K562 (cell line): ENCODE data around the gene SEMA4G. TPM values are rescaled to one million over a fixed set of nuclear protein-coding genes. Genes with fewer than 3 reads are reported as not detected.

Source experiments
- ATAC-seq: fragments of 200-7000 bp; cut with Tn5 transposase; 3 replicates; pipeline ENCODE4 v1.9.1; 2020; ENCODE audit warnings: moderate library complexity
- BruUV-seq: library from RNA; stranded (reverse); fragments of 400-500 nt; replicated peaks from 2 replicates; lab custom pipeline; 2021; lab: Mats Ljungman, UMichigan
- CTCF ChIA-PET: fragments of 300-600 bp; formaldehyde crosslinking; extraction: SDS; loops from one replicate; lab custom pipeline; 2021; ENCODE audit warnings: low intra/inter-chr PET ratio; lab: Yijun Ruan, JAX
- POLR2A ChIA-PET: fragments of 300-600, 350-650 bp; sonication (Branson Sonifier 250); formaldehyde crosslinking; extraction: SDS; loops from one replicate; lab custom pipeline; 2021; ENCODE audit warnings: antibody characterized with exemption, inconsistent platforms; lab: Yijun Ruan, JAX
- DNase-seq, 4 experiments: peaks; one replicate each; pipeline versions ENCODE4 v3.0.0 to v3.0.0-alpha.2; 2011 to 2018; ENCODE audit warnings: low spot score in 3 of 4, mixed read lengths in 3 of 4; ENCODE audit errors: extremely low read depth in 1 of 4
- FAIRE-seq: peaks from 2 replicates; lab custom pipeline; 2011; peaks lifted over from hg19 to GRCh38; lab: Jason Lieb, UNC
- H2AFZ ChIP-seq: 2 replicates; pipeline ENCODE4 v1.6.0; 2011; ENCODE audit warnings: low read depth, low read length, control low read depth, inconsistent platforms
- H3K27ac ChIP-seq: fragments of 200-600 bp; 3 replicates; pipeline ENCODE4 v1.8.0; 2011; ENCODE audit warnings: low read depth, mild to moderate bottlenecking, control low read depth, inconsistent platforms, low read length, moderate library complexity, mixed read lengths; ENCODE audit errors: extremely low read depth
- H3K27me3 ChIP-seq, 2 experiments: fragments of 300-600 bp in 1 of 2; 2 replicates in 1 of 2; 3 replicates in 1 of 2; pipeline versions ENCODE4 v1.6.0 to v1.8.0; 2011; ENCODE audit warnings: inconsistent platforms in 2 of 2, low read length in 2 of 2, mild to moderate bottlenecking in 1 of 2, mixed read lengths in 1 of 2, moderate library complexity in 1 of 2; ENCODE audit not compliant: control insufficient read depth in 2 of 2, insufficient read depth in 2 of 2
- H3K36me3 ChIP-seq: fragments of 300-600 bp; 3 replicates; pipeline ENCODE4 v1.8.0; 2011; ENCODE audit warnings: mild to moderate bottlenecking, low read length, inconsistent platforms; ENCODE audit not compliant: control insufficient read depth, insufficient read depth
- H3K4me1 ChIP-seq, 2 experiments: fragments of 200-600 bp in 1 of 2; replicated peaks in 1 of 2; 2 replicates in 1 of 2; 3 replicates in 1 of 2; pipeline versions ENCODE4 v1.5.1 to v1.8.0; 2011; ENCODE audit warnings: inconsistent platforms in 2 of 2, low read length in 2 of 2, mild to moderate bottlenecking in 1 of 2, mixed read lengths in 1 of 2, moderate library complexity in 1 of 2; ENCODE audit not compliant: control insufficient read depth in 2 of 2, insufficient read depth in 2 of 2
- H3K4me2 ChIP-seq: 2 replicates; pipeline ENCODE4 v1.6.1; 2011; ENCODE audit warnings: low read length, control low read depth, inconsistent platforms, mixed read lengths; ENCODE audit not compliant: insufficient read depth
- H3K4me3 ChIP-seq: fragments of 200-600 bp; sonication (generic), shearing (Covaris generic); 2 replicates; pipeline ENCODE4 v1.5.1; 2016; ENCODE audit warnings: control low read depth, inconsistent platforms
- H3K79me2 ChIP-seq: fragments of 200-600 bp; 3 replicates; pipeline ENCODE4 v1.8.0; 2011; ENCODE audit warnings: low read length, inconsistent platforms; ENCODE audit not compliant: control insufficient read depth, insufficient read depth
- H3K9ac ChIP-seq, 2 experiments: 2 replicates each; pipeline versions ENCODE4 v1.6.0 to v1.6.1; 2011; ENCODE audit warnings: low read depth in 2 of 2, low read length in 2 of 2, control low read depth in 1 of 2, inconsistent platforms in 1 of 2, mild to moderate bottlenecking in 1 of 2, mixed read lengths in 1 of 2; ENCODE audit not compliant: insufficient read depth in 1 of 2
- H3K9me1 ChIP-seq: one replicate; pipeline ENCODE4 v1.6.0; 2011; ENCODE audit warnings: inconsistent platforms, mild to moderate bottlenecking, low read length, moderate library complexity; ENCODE audit not compliant: control insufficient read depth, insufficient read depth
- H3K9me3 ChIP-seq: replicated peaks from 2 replicates; pipeline ENCODE4 v1.5.1; 2011; ENCODE audit warnings: low read depth, low read length, inconsistent platforms; ENCODE audit not compliant: control insufficient read depth, insufficient read depth
- H4K20me1 ChIP-seq: replicated peaks from 2 replicates; pipeline ENCODE4 v1.6.1; 2011; ENCODE audit warnings: low read length, inconsistent platforms, mixed read lengths; ENCODE audit not compliant: control insufficient read depth, insufficient read depth
- CAMTA2 ChIP-seq: fragments of 250-450 bp; sonication (Bioruptor Pico); conservative IDR thresholded peaks from 2 replicates; pipeline ENCODE4 v1.5.1; 2022
- ELF2 ChIP-seq: fragments of 250-450 bp; sonication (Bioruptor Pico); IDR thresholded peaks from 2 replicates; pipeline ENCODE4 v1.5.0; 2021; ENCODE audit warnings: mild to moderate bottlenecking
- HMG20A ChIP-seq: fragments of 450-650 bp; formaldehyde crosslinking; conservative IDR thresholded peaks from 2 replicates; pipeline ENCODE4 v1.4.0; 2020; ENCODE audit warnings: mild to moderate bottlenecking, mixed read lengths
- HNRNPLL ChIP-seq: fragments of 200-400 bp; formaldehyde crosslinking; IDR thresholded peaks from 2 replicates; pipeline ENCODE4 v1.6.1; 2017; ENCODE audit warnings: low read length, low read depth, mild to moderate bottlenecking; ENCODE audit not compliant: poor library complexity, severe bottlenecking
- KDM4B ChIP-seq, 2 experiments: fragments of 450-650 bp in 1 of 2; sonication (generic) in 1 of 2; IDR thresholded peaks; 2 replicates each; pipeline ENCODE4 v1.6.1; 2016 to 2017; ENCODE audit warnings: borderline replicate concordance in 2 of 2, antibody characterized with exemption in 1 of 2, low read depth in 1 of 2, mild to moderate bottlenecking in 1 of 2
- KHSRP ChIP-seq: fragments of 450-650 bp; IDR thresholded peaks from 2 replicates; pipeline ENCODE4 v1.6.1; 2017
- POLR3A ChIP-seq: IDR thresholded peaks from 2 replicates; pipeline ENCODE4 v1.6.1; 2011; ENCODE audit warnings: borderline replicate concordance, mild to moderate bottlenecking, moderate library complexity; ENCODE audit not compliant: insufficient read length, insufficient read depth; ENCODE audit errors: extremely low read depth
- PPARD ChIP-seq: fragments of 250-450 bp; sonication (Bioruptor Pico); IDR thresholded peaks from 2 replicates; pipeline ENCODE4 v1.8.0; 2022; ENCODE audit warnings: inconsistent platforms, mild to moderate bottlenecking, moderate library complexity
- RBM39 ChIP-seq: fragments of 200-400 bp; formaldehyde crosslinking; optimal IDR thresholded peaks from 2 replicates; pipeline ENCODE3; 2018; ENCODE audit warnings: low read depth, low read length
- RFX1 ChIP-seq: fragments of 450-650 bp; IDR thresholded peaks from 2 replicates; pipeline ENCODE4 v1.6.1; 2016; ENCODE audit warnings: mild to moderate bottlenecking, moderate library complexity
- SIN3B ChIP-seq: fragments of 450-650 bp; IDR thresholded peaks from 2 replicates; pipeline ENCODE4 v1.6.1; 2017; ENCODE audit warnings: low read depth, mild to moderate bottlenecking, moderate library complexity
- TGIF2 ChIP-seq: sonication (generic); formaldehyde crosslinking; IDR thresholded peaks from 2 replicates; pipeline ENCODE4 v1.8.1; 2022; ENCODE audit warnings: mild to moderate bottlenecking, missing genetic modification reagents, moderate library complexity
- XRCC3 ChIP-seq: fragments of 450-650 bp; IDR thresholded peaks from 2 replicates; pipeline ENCODE4 v1.6.1; 2017; ENCODE audit warnings: mild to moderate bottlenecking, moderate library complexity
- in situ Hi-C: fragments of 300-500 bp; cut with MboI; formaldehyde crosslinking; loops from 4 replicates; pipeline ENCODE4 v1.15.0; 2018; ENCODE audit warnings: inconsistent platforms, mixed read lengths
- intact Hi-C: fragments of 100-400 bp; cut with micrococcal nuclease; formaldehyde crosslinking; loops from 2 replicates; pipeline ENCODE4 v1.14.2; 2022
- polyA plus RNA-seq, 8 experiments: library from polyadenylated mRNA; depleted of rRNA in 4 of 8; stranded (reverse) in 5 of 8; unstranded in 3 of 8; fragments of >200 nt; fragmentation: Nextera tagmentation in 2 of 8; fragmentation: Illumina TruSeq in 1 of 8; extraction: Ambion mirVana in 2 of 8; extraction: Trizol in 1 of 8; gene quantifications; 2 replicates each; pipeline versions ENCODE4 v1.2.1 to v1.2.3, GENCODE V29; 2011 to 2014; ENCODE audit warnings: inconsistent platforms in 1 of 8, missing spikeins in 1 of 8
- total RNA-seq, 7 experiments: library from RNA; depleted of rRNA in 6 of 7; stranded (reverse); fragments of >200 nt in 6 of 7; fragmentation: Illumina TruSeq in 2 of 7; extraction: Trizol in 2 of 7; gene quantifications; 2 replicates each; pipeline versions ENCODE4 v1.2.1 to v1.2.3, GENCODE V29; 2011 to 2021; ENCODE audit warnings: low replicate concordance in 1 of 7
- TF ChIP-seq, protein P1 (sequence below): sonication (generic); formaldehyde crosslinking; IDR thresholded peaks from 2 replicates; pipeline ENCODE4 v1.8.1; 2023; ENCODE audit warnings: mild to moderate bottlenecking, missing genetic modification reagents, moderate library complexity
- TF ChIP-seq, protein P2 (sequence below): sonication (generic); formaldehyde crosslinking; IDR thresholded peaks from 2 replicates; pipeline ENCODE4 v1.8.1; 2023; ENCODE audit warnings: mild to moderate bottlenecking, missing genetic modification reagents

The SEMA4G gene
- total and polyA plus RNA-seq, 9 of the 15 experiments (the other 6 are each of a cell fraction or from before 2014, with no cell fraction given), result 0.40 to 7.8 (median 1.8) TPM

DNA sequence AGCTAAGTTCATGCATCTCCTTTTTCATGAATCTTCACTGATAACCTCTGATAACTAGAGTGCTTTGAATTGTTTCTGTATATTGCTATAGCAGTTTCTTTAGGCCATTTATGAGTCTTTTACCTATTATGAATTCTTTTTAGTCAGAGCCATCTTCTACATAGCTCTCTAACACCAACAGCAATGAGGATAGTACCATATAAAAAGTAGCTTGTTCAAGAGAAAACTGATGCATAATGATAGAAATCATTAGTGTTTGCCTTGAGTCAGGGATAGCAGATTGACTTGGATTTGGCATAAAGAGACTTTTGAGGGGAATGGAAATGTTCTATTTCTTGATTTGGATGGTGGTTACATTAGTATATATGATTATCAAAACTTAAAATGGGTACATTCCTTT lies 25.8 kb upstream of the SEMA4G start:
- H4K20me1 ChIP-seq, result no peaks in the 10 kb centered on the region
- intact Hi-C loops, result no loop called here
- BruUV-seq, result no TSS peak
- no peaks in the 10 kb centered on the region for H3K79me2 ChIP-seq
- no peak overlapping the region for H3K27ac ChIP-seq
- ChIA-PET POLR2A (interaction anchor here (0.8 kb wide), 1 partner anchor 12 kb away, joined by 3 read pairs; no protein-coding TSS in a partner anchor), CTCF (no interaction called here)
- no peak overlapping the region for H3K9ac ChIP-seq
- no peak overlapping the region for H2AFZ ChIP-seq
- H3K27me3 ChIP-seq, result no peaks in the 10 kb centered on the region
- DNase-seq, result no peak
- no peak overlapping the region for H3K4me2 ChIP-seq
- ATAC-seq, result no peak
- H3K9me1 ChIP-seq, result no peaks in the 10 kb centered on the region
- no peaks in the 10 kb centered on the region for H3K4me1 ChIP-seq
- no peak overlapping the region for H3K4me3 ChIP-seq
- FAIRE-seq, result no peak
- in situ Hi-C loops, result no loop called here
- H3K9me3 ChIP-seq, result no peaks in the 10 kb centered on the region
- peaks cover 74% of the 10 kb centered on the region for H3K36me3 ChIP-seq
- TF ChIP-seq, protein P1, sequence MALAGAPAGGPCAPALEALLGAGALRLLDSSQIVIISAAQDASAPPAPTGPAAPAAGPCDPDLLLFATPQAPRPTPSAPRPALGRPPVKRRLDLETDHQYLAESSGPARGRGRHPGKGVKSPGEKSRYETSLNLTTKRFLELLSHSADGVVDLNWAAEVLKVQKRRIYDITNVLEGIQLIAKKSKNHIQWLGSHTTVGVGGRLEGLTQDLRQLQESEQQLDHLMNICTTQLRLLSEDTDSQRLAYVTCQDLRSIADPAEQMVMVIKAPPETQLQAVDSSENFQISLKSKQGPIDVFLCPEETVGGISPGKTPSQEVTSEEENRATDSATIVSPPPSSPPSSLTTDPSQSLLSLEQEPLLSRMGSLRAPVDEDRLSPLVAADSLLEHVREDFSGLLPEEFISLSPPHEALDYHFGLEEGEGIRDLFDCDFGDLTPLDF, result no peak

DNA sequence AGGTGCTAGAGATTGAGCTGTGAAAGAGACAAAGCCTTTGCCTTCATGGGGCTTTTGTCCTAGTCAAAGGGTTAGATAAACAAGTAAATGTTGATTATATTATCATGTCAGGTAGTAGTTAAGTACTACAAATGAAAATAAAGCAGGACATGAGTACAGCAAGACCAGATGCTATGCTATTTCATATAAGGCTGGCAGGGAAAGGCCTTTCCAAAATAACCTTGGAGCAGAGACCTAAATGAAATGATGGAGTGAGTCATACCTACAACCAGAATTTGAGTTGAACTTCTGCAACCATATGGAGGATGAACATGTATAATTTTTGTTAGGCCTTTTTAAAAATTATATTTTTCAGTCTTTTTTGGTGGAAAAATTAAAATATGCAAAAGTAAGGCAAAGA lies 23.6 kb upstream of the SEMA4G start:
- DNase-seq (no peak), ATAC-seq (no peak), FAIRE-seq (no peak)
- CTCF ChIA-PET, result no interaction called here
- Histone ChIP-seq H2AFZ (no peak overlapping the region), H3K4me3 (no peak overlapping the region), H3K4me1 (no peaks in the 10 kb centered on the region), H3K9ac (no peak overlapping the region), H3K36me3 (peaks cover 77% of the 10 kb centered on the region), H3K27me3 (no peaks in the 10 kb centered on the region), H3K79me2 (no peaks in the 10 kb centered on the region), H3K4me2 (no peak overlapping the region), H3K9me3 (no peaks in the 10 kb centered on the region), H4K20me1 (no peaks in the 10 kb centered on the region), H3K9me1 (no peaks in the 10 kb centered on the region), H3K27ac (no peak overlapping the region)
- intact Hi-C loops, result no loop called here
- no TSS peak for BruUV-seq
- POLR2A ChIA-PET, result no interaction called here
- in situ Hi-C loops, result no loop called here
- TF ChIP-seq HMG20A (CRISPR knock-in tag), result no peak
- no peak for TF ChIP-seq SIN3B
- TF ChIP-seq HNRNPLL, result no peak
- no peak for TF ChIP-seq RFX1
- TF ChIP-seq ELF2 (CRISPR knock-in tag), result no peak
- no peak for TF ChIP-seq POLR3A
- no peak for TF ChIP-seq PPARD
- TF ChIP-seq, protein P2, sequence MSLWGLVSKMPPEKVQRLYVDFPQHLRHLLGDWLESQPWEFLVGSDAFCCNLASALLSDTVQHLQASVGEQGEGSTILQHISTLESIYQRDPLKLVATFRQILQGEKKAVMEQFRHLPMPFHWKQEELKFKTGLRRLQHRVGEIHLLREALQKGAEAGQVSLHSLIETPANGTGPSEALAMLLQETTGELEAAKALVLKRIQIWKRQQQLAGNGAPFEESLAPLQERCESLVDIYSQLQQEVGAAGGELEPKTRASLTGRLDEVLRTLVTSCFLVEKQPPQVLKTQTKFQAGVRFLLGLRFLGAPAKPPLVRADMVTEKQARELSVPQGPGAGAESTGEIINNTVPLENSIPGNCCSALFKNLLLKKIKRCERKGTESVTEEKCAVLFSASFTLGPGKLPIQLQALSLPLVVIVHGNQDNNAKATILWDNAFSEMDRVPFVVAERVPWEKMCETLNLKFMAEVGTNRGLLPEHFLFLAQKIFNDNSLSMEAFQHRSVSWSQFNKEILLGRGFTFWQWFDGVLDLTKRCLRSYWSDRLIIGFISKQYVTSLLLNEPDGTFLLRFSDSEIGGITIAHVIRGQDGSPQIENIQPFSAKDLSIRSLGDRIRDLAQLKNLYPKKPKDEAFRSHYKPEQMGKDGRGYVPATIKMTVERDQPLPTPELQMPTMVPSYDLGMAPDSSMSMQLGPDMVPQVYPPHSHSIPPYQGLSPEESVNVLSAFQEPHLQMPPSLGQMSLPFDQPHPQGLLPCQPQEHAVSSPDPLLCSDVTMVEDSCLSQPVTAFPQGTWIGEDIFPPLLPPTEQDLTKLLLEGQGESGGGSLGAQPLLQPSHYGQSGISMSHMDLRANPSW (CRISPR knock-in tag), result no peak
- TF ChIP-seq RBM39, result no peak
- TF ChIP-seq CAMTA2, result no peak
- TF ChIP-seq TGIF2 (CRISPR knock-in tag), result no peak
- no peak for TF ChIP-seq XRCC3
- no peak for TF ChIP-seq KDM4B (IDR thresholded peaks at IDR 0.05; ENCODE audit: borderline replicate concordance in 2 of 2, low read depth in 1 of 2)
- no peak for TF ChIP-seq KHSRP
